GM21529 (cell line): ENCODE results near the gene RCBTB2.

Experiments
- ATAC-seq: cut with Tn5 transposase; IDR thresholded peaks from one replicate; pipeline ENCODE4 v1.9.1; 2021; ENCODE audit not compliant: unreplicated experiment

RCBTB2 gene

DNA sequence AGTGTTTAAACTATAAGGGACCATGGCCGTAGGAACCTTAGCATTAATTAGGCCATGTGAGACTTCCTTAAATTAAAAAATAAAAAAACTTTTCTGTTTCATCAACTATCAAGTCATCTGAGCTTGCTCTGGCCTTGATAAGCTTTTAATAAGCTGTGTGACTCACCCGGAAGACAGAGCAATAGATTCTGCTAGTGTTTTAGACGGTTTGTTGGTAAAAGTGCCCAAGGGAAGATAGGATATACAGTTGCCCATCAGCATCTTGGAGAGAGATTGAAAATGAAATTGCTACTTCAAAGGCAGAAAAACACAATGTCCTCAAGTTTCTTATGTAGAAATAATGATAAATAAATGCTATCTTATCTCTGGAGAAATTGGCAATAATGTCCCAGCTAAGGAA lies 31.2 kb upstream of the RCBTB2 start:
- no peak for ATAC-seq

GRCh38 chr13:48563626-48564025 lies 30.7 kb upstream of the RCBTB2 start:
- ATAC-seq, result no peak

DNA sequence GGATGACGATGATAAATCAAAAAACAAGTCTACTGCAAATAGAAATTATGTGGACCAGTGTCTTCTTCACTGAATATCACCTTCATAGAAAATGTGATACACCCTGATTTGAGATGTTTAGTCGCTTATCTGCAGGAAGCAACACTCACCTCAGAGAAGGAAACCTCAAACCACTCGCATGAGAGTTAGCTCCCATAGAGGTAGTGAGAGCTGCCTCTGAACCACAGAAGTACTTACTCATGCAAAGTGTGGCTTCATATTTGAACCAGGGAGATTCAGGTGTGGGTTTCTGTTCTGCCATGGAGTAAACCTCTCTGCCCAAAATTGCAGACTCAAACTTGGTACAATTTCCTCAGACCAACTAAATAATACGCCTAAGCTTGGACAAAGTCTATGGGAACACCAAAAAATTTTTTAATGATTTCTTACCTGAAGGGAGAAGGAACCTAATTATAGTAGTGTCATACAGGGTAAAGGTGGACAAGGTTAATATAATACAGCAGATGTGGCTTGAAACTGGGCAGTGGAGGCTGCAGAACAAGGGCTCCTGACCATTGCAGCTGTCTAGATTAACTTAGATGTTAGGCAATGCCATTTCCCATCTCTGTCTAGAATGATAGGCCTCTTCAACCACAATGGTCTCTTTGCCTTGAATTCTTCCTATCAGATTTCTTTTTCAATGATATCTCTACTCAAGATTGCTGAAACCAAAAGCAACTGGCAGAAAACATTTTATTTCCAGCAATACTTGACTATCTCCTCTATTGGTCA lies 29.6 kb upstream of the RCBTB2 start:
- peak; percentile 98 for ATAC-seq

GRCh38 chr13:48561466-48562235 lies 28.8 kb upstream of the RCBTB2 start:
- no peak for ATAC-seq

GRCh38 chr13:48560657-48561337 lies 27.9 kb upstream of the RCBTB2 start:
- ATAC-seq, result no peak

DNA sequence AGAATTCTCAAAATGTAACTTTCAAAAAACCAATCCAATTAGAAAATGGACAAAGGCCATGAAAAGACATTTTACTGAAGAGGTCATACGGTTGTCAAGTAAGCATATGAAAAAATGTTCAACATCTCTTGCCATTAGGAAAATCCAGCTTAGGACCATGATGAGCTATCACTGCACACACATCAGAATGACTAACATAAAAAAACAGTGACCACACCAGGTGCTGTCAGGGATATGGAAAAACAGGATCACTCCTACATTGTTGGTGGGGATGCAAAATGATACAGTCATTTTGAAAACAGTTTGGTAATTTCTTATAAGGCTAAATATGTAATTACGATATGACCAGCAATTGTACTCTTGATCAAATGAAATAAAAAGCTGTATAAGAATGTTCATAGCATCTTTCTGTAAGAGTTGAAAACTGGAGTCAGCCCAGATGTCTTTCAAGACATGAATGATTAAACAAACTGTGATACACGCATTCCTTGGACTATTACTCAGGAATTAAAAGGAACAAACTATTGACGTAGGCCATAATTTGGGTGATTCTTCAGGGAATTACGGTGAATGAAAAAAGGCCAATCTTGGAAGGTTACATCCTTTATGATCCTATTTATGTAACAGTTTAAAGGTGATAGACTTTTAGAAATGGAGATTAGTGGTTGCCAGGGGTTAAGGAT lies 26.9 kb upstream of the RCBTB2 start:
- ATAC-seq, result no peak

GRCh38 chr13:48556817-48557216 lies 23.9 kb upstream of the RCBTB2 start:
- no peak for ATAC-seq

GRCh38 chr13:48555441-48555840 lies 22.6 kb upstream of the RCBTB2 start:
- no peak for ATAC-seq

DNA sequence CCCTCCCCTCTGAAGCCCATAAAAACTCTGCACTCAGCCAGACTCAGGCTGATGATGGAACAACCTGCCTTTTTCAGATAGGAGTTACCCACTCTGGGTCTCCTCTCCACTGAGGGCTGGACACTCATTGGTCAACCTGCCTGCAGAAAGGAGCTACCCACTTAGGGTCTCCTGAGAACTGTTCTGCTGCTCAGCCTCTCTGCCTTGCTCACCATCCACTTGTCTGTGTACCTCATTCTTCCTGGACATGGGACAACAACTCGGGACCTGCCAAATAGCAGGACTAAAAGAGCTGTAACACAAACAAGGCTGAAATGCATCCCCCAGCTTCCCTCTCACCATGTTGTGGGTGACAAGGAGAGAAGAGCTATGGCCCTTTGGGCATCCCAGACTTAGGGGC lies 18.4 kb upstream of the RCBTB2 start:
- ATAC-seq, result no peak

DNA sequence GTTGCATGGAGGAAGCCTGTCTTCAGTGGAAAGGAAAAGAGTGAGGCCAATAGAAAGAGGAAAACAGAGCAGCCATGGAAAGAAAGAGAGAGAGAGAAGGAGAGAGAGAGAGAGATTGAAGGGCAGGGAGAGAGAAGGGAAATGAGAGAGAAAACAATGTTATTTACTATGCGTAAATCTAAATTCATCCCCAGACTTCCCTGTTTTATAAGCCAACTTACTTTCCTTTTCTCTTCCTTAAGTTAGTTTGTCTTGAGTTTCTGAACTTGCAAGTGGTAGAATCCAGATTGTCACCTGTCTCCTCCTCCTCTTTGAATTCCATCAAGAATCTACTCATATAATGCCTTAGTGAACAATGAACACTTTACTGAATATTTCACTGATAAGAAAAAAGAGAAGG lies 16.8 kb upstream of the RCBTB2 start:
- ATAC-seq, result no peak

- ATAC-seq, result no peak
Measured at GRCh38 chr13:48547663-48548092, 14.8 kb upstream of the RCBTB2 start.

DNA sequence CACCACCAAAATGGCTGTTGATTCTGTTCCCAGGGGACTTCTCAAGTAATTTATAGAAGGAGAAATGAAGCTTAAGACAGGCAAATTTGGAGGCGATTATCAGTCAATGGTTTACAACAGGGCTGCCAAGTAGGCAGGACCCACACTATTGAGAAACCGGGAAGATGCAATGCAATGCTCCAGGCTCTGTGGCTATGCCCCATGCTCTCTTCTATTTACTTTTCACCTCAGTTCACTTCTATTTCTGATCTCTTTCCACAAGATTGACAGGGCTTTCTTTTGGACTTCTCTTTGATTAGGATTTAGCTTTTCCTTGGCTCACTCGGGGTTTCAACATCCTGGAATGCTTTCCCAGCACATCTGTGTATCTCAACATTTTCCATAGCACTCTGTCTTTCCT lies 12.7 kb upstream of the RCBTB2 start:
- no peak for ATAC-seq

DNA sequence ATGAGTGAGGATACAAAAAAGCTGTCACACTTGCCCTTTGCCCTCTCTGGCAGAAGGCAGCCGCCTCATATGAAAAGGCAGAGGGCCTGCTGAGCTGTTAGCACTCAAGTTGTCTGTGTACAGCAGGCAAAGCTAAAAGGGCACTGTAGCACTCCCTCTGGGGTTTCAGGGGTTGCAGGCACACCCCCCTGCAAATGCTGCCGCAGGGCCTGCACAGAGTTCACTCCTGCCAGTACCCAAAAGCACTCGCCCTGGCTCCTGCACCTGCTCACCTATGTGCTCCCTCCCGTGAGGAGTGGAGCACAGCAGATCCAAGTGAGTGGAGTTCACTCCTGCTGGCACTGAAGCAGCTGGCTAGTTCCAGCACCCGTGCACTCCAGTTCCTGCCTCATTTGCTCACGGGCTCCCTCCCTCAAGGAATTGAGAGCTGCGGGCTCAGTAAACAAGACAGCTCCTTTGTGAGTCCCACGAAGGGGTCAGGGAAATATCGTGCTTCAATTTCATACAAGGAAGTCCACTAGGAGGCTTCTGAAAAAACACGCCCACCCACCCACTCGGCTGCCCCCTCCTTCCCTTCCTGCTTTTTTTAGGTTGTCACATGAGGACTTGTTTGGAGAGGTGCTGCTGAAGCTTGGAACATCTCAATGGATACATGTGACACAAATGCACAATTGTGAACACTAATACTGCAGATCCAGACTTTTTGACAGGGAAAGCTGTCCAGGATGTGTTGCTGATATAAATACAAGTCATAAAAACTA lies 9.9 kb upstream of the RCBTB2 start:
- peak; percentile 49 for ATAC-seq

- ATAC-seq, result no peak
Measured at GRCh38 chr13:48542138-48542537, 9.3 kb upstream of the RCBTB2 start.

DNA sequence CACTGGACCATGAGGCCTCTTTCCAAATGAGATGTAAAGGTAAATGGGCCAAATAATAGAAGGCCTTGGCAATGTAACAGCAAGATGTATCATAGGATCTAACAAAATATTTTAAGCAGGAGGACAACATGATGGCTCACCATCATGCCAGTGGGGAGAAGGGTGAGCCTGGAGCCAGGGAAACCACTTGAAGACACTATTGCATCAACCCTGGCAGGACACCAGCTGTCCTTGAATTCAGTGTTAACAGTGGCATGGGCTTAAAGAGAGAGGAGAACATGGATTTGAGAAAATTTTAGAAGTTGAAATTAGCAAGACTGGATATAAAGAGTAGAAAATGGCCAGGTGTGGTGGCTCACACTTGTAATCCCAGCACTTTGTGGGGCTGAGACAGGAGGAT lies 6.7 kb upstream of the RCBTB2 start:
- ATAC-seq, result no peak

- ATAC-seq, result no peak
Measured at GRCh38 chr13:48536621-48537250, 3.9 kb upstream of the RCBTB2 start.

GRCh38 chr13:48535766-48536165 lies 2.9 kb upstream of the RCBTB2 start:
- ATAC-seq, result no peak

- no peak for ATAC-seq
Measured at GRCh38 chr13:48534911-48535501, 2.1 kb upstream of the RCBTB2 start.

GRCh38 chr13:48533961-48534600 lies 1.2 kb upstream of the RCBTB2 start:
- no peak for ATAC-seq

DNA sequence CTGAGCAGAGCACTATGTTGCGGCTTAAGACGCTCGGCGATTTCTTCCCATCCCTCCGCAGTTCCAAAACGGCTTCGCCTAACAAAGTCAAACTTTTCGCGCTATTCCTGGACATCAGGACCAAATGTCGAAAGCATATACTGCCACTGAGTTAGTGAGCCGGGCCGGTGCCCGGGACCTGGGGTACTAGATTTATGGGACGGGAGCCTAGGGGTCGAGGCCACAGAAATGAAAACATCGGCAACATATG lies 699 bp downstream of the RCBTB2 start:
- peak; percentile 7 for ATAC-seq
